ENCODE data around the gene ZNF638.

The ZNF638 gene

GRCh38 chr2:71380665-71381064, 49.1 kb downstream of the ZNF638 start:
- TF ChIP-seq, protein P1, sequence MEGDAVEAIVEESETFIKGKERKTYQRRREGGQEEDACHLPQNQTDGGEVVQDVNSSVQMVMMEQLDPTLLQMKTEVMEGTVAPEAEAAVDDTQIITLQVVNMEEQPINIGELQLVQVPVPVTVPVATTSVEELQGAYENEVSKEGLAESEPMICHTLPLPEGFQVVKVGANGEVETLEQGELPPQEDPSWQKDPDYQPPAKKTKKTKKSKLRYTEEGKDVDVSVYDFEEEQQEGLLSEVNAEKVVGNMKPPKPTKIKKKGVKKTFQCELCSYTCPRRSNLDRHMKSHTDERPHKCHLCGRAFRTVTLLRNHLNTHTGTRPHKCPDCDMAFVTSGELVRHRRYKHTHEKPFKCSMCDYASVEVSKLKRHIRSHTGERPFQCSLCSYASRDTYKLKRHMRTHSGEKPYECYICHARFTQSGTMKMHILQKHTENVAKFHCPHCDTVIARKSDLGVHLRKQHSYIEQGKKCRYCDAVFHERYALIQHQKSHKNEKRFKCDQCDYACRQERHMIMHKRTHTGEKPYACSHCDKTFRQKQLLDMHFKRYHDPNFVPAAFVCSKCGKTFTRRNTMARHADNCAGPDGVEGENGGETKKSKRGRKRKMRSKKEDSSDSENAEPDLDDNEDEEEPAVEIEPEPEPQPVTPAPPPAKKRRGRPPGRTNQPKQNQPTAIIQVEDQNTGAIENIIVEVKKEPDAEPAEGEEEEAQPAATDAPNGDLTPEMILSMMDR (IDR thresholded peaks at IDR 0.05): no peak

DNA sequence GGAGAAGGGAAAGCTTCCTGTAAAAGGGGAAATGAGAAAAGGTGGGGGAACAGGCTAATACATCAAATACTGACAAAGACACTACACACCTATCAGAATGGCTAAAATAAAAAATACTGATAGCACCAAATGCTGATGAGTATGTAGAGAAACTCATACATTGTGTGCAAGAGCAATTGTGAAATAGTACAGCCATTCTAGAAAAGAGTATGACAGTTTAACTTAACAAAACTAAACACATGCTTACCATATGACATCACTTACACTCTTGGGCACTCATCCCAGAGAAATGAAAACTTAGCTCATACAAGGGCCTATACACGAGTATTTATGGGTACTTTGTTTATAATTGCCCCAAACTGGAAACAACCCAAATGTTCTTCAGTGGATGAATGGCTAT, 53.4 kb downstream of the ZNF638 start:
- TF ChIP-seq, protein P1 (IDR thresholded peaks at IDR 0.05): no peak

DNA sequence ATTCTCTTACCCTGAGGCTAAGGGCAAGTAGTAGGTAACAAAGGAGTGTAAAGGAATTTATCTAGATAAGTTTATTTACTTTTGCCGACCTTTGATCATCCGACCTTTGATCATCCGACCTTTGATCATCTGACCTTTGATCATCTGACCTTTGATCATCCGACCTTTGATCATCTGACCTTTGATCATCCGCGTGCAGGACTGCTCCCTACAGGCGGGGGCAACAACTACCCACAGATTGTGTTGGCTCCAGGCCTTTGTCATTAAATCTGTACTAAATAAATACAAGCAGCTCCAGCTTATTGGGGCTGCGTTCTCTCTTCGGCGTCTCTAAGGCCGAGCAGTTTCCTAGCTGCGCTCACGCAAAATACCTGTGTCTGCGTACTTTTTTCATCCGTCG, 56.6 kb downstream of the ZNF638 start:
- TF ChIP-seq, protein P1 (IDR thresholded peaks at IDR 0.05): no peak

GRCh38 chr2:71389384-71390072, 57.9 kb downstream of the ZNF638 start:
- TF ChIP-seq, protein P1 (IDR thresholded peaks at IDR 0.05): no peak

DNA sequence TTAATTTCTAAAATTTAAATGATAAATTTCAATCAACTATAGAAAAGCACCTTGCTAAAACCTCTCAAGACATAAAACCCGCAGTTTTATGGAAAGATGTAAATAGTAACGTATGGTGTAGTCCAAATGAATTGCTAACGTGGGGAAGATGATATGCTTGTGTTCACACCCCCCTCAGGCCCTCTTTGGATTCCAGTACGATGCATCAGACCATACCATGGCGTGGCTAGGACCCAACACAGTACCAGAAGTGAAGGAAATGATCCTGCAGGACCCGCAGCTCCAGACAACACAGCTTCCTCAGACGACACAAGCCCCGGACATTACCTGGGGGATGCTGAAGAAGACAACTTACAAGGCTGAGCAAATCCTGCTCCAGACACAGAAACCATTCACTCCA, 61.6 kb downstream of the ZNF638 start:
- TF ChIP-seq, protein P1 (IDR thresholded peaks at IDR 0.05): no peak

DNA sequence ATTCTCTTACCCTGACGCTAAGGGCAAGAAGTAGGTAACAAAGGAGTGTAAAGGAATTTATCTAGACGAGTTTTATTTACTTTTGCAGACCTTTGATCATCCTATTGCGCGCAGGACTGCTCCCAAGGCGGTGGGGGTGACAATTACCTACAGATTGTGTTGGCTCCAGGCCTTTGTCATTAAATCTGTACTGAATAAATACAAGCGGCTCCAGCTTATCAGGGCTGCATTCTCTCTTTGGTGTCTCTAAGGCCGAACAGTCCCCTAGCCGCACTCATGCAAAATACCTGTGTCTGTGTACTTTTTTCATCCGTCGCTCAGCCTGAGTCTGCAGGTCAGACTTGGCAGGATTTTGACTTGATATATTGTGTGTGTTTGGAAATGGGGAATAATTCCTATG, 63.9 kb downstream of the ZNF638 start:
- TF ChIP-seq, protein P1 (IDR thresholded peaks at IDR 0.05): no peak

GRCh38 chr2:71402427-71402826, 70.8 kb downstream of the ZNF638 start:
- TF ChIP-seq, protein P1 (IDR thresholded peaks at IDR 0.05): no peak

DNA sequence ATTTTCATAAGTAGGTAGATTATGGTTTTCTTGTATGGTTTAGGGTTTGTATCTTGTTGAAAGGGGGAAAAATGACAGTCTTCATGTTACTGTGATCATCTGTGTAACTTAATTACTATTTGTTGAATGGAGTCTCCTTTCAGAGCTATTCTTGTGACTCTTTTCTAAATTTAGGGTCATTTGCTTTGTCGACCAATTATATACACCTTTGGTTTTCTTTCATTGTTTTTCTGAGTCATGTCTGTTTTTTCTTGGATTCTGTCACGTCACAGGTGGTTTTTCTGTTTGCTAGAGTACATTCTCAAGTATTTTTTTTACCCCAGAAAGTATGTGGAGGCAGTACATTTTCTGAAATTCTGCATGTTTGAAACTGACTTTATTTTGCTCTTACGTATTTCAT, 78.0 kb downstream of the ZNF638 start:
- TF ChIP-seq, protein P1 (IDR thresholded peaks at IDR 0.05): no peak
